Mesothelial cell of epicardium (in vitro differentiated cells): Measurements from ENCODE around the gene PDE4A. TPM values are rescaled to one million over a fixed set of nuclear protein-coding genes. Genes with fewer than 3 reads are reported as not detected.

Experiments
- DNase-seq, 2 experiments: peaks; one replicate each; pipeline ENCODE4 v3.0.0; 2021; ENCODE audit warnings: low spot score in 2 of 2; ENCODE audit not compliant: unreplicated experiment in 2 of 2
- H3K27ac Mint-ChIP-seq: 2 replicates; pipeline ENCODE4 v1.8.0; 2021; ENCODE audit warnings: mixed read lengths
- H3K27me3 Mint-ChIP-seq: 2 replicates; pipeline ENCODE4 v1.8.0; 2021; ENCODE audit warnings: low read depth, mixed read lengths
- H3K36me3 Mint-ChIP-seq: 2 replicates; pipeline ENCODE4 v1.8.0; 2021; ENCODE audit warnings: mixed read lengths
- H3K4me1 Mint-ChIP-seq: 2 replicates; pipeline ENCODE4 v1.8.0; 2021; ENCODE audit warnings: mixed read lengths
- H3K4me3 Mint-ChIP-seq: 2 replicates; pipeline ENCODE4 v1.8.0; 2021; ENCODE audit warnings: mild to moderate bottlenecking, moderate library complexity, mixed read lengths
- H3K9me3 Mint-ChIP-seq: 2 replicates; pipeline ENCODE4 v1.8.0; 2021; ENCODE audit warnings: mixed read lengths
- total RNA-seq: library from RNA; stranded (reverse); gene quantifications from 3 replicates; pipeline ENCODE4 v1.2.1, GENCODE V29; 2021
- TF ChIP-seq, protein P1 (sequence below): fragments of 200-600 bp; sonication (generic); IDR thresholded peaks from one replicate; pipeline ENCODE4 v1.5.0; 2021; ENCODE audit warnings: antibody characterized with exemption; ENCODE audit not compliant: unreplicated experiment

The PDE4A gene
- total RNA-seq, 1 donor from 2014 or later = 3.1 TPM

DNA sequence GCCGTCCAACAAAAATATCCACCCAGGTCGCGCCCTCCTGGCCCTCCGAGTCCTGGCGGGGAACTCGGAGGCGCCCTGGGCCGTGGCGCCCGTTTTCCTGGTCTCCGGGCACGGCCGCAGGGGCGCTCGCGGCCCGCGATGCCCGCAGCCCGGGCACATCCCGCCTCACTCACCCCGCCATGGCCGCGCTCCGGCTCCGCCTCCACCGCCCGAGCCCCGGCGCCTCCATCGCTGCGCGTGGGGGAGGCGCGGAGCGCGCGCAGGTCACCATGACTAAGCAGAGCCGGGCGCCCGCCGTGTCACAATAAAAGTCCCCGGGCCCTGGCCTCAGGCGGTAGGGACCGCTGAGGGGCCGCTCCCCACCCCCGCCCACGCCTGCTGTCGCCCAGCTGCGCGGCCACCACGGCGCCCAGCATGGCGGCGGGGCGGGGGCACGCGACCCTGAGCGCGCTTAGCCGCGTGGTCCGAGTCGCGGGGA is 82.2 kb downstream of the PDE4A start:
- peaks cover 11% of the 10 kb centered on the region for H3K4me1 Mint-ChIP-seq
- peaks cover 12% of the 10 kb centered on the region for H3K36me3 Mint-ChIP-seq
- DNase-seq = peak; percentile 74 to 86
- H3K27me3 Mint-ChIP-seq = no peaks in the 10 kb centered on the region
- peak overlapping the region; percentile 81 for H3K4me3 Mint-ChIP-seq
- H3K27ac Mint-ChIP-seq = peak overlapping the region; percentile 90
- H3K9me3 Mint-ChIP-seq = no peaks in the 10 kb centered on the region
- TF ChIP-seq, protein P1, sequence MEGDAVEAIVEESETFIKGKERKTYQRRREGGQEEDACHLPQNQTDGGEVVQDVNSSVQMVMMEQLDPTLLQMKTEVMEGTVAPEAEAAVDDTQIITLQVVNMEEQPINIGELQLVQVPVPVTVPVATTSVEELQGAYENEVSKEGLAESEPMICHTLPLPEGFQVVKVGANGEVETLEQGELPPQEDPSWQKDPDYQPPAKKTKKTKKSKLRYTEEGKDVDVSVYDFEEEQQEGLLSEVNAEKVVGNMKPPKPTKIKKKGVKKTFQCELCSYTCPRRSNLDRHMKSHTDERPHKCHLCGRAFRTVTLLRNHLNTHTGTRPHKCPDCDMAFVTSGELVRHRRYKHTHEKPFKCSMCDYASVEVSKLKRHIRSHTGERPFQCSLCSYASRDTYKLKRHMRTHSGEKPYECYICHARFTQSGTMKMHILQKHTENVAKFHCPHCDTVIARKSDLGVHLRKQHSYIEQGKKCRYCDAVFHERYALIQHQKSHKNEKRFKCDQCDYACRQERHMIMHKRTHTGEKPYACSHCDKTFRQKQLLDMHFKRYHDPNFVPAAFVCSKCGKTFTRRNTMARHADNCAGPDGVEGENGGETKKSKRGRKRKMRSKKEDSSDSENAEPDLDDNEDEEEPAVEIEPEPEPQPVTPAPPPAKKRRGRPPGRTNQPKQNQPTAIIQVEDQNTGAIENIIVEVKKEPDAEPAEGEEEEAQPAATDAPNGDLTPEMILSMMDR = no peak

DNA sequence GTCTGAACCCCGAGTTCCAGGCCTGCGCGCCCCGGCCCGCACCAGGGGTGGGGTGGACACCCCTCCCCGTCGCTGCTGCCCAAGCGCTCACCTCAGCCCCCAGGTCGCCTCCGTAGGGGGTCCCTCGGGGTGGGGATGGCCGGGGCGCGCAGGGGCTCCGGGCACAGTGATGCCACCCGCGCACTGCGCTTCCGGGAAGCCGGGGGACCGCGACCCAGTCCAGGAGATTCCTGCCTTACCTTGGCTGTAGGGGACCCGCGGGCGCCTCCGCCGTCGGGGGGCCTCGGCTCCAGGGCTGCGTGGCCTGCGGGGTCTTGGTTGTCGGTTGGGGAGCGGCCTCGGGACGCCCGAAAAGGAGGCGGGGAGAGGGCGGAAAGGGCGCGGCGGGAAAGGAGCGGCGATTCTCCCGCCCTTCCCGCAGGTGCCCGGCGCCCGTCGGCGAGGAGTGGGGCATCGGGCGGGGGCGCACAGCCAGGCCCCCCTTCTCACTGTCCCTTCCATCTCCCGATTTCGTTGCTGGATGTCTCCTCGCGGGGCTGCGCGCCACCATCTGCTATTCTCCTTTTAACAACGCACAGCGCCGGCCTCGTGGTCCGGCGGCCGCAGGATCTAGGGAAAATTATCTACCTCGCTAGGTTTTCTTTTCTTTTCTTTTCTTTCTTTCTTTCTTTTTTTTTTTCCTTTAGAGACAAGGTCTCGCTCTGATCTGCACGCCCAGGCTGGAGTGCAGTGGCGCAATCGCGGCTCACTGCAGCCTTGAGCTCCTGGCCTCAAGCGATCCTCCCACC is 82.9 kb downstream of the PDE4A start, which contains the start of gene KEAP1:
Gene KEAP1, minus strand, starts transcription at position 355 of the 788 bp plus-strand sequence. CDS start 3,323 bp downstream, outside the sequence.
- Mint-ChIP-seq H3K36me3 (peaks cover 12% of the 10 kb centered on the region), H3K27me3 (no peaks in the 10 kb centered on the region), H3K4me3 (peak within 1 kb of the TSS; percentile 83), H3K27ac (peak within 1 kb of the TSS; percentile 90), H3K9me3 (no peaks in the 10 kb centered on the region), H3K4me1 (peaks cover 11% of the 10 kb centered on the region)
- TF ChIP-seq, protein P1 = no peak
- DNase-seq = peak in 1 of 2 experiments; percentile 58

DNA sequence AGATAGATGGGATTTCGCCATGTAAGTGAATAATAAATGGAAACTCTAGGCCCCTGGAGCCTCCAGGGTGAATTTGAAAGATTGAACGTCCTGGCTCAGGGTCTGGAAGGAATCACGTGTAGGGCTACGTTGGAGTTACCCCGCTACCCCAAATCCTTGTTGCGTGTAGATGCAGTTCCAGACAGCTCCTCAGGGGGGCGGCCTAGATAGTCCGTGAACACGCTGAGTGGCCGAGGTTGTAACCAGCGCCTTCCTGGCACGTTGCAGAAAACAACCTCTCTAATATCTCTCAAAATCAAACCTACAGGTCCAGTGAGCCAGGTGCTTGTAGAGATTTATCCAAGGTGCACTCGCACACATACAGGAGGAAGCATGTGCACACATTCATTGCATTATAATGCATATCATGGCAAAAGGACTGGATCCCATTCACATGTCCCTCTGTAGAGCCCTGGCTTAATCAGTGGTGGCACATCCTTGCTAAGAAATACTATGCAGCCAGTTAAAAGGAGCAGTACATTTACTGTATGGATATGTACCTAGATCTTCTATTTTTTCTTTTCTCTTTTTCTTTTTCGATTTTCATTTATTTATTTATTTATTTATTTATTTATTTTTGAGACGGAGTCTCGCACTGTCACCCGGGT is 85.4 kb downstream of the PDE4A start:
- peak in 1 of 2 experiments; percentile 74 for DNase-seq
- Mint-ChIP-seq H3K4me1 (peaks cover 11% of the 10 kb centered on the region), H3K27ac (no peak overlapping the region), H3K4me3 (peak overlapping the region; percentile 46), H3K9me3 (no peaks in the 10 kb centered on the region), H3K27me3 (no peaks in the 10 kb centered on the region), H3K36me3 (no peaks in the 10 kb centered on the region)
- TF ChIP-seq, protein P1 = peak; percentile 75

DNA sequence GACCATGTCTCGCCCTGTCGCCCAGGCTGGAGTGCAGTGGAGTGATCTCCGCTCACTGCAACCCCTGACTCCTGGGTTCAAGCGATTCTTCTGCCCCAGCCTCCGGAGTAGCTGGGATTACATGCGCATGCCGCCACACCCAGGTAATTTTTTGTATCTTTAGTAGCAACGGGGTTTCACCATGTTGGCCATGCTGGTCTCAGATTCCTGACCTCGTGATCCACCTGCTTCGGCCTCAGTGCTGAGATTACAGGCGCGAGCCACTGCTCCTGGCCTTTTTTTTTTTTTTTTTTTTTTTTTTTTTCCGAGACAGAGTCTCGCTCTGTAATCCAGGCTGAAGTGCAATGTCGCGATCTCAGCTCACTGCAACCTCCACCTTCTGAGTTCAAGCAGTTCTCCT is 87.7 kb downstream of the PDE4A start:
- Mint-ChIP-seq H3K27ac (no peak overlapping the region), H3K9me3 (no peaks in the 10 kb centered on the region), H3K27me3 (peaks cover 2% of the 10 kb centered on the region), H3K4me3 (no peak overlapping the region), H3K4me1 (peaks cover 5% of the 10 kb centered on the region), H3K36me3 (no peaks in the 10 kb centered on the region)
- TF ChIP-seq, protein P1 = no peak
- no peak for DNase-seq

DNA sequence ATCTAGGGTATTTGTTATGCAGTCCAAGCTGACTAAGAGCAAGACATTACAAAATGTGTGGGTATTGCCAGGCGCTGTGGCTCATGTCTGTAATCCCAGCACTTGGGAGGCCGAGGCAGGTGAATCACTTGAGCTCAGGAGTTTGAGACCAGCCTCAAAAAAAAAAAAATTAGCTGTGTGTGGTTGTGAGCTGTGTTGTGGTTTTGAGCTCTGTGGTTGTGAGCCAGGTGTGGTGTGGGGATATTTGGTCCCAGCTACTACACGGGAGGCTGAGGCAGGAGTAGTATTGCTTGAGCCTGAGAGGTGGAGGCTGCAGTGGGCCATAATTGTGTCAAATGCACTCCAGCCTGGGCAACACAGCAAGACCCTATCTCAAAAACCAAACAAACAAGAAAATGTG is 88.4 kb downstream of the PDE4A start:
- no peaks in the 10 kb centered on the region for H3K9me3 Mint-ChIP-seq
- H3K27ac Mint-ChIP-seq = no peak overlapping the region
- DNase-seq = no peak
- peaks cover 5% of the 10 kb centered on the region for H3K4me1 Mint-ChIP-seq
- H3K27me3 Mint-ChIP-seq = peaks cover 8% of the 10 kb centered on the region
- TF ChIP-seq, protein P1 = no peak
- no peak overlapping the region for H3K4me3 Mint-ChIP-seq
- H3K36me3 Mint-ChIP-seq = no peaks in the 10 kb centered on the region
